Activated CD4-positive, alpha-beta T cell treated with anti-CD3 and anti-CD28 coated beads for 36 hours (primary cell): ENCODE data around the gene GUCA2B. TPM values are rescaled to one million over a fixed set of nuclear protein-coding genes. Genes with fewer than 3 reads are reported as not detected.

Experiments
- ATAC-seq: fragments of 200-7000 bp; cut with Tn5 transposase; one replicate; pipeline ENCODE4 v1.10.0; 2021; ENCODE audit warnings: mild to moderate bottlenecking, moderate library complexity
- CTCF ChIA-PET: fragments of 350-600 bp; sonication (Branson Sonifier 250); formaldehyde crosslinking; loops from one replicate; lab custom pipeline; 2021; ENCODE audit warnings: antibody characterized with exemption; lab: Charles Lee
- POLR2A ChIA-PET: fragments of 350-600 bp; sonication (Branson Sonifier 250); formaldehyde crosslinking; loops from one replicate; lab custom pipeline; 2021; ENCODE audit warnings: antibody characterized with exemption, inconsistent platforms; lab: Charles Lee
- DNase-seq: peaks from one replicate; pipeline ENCODE4 v3.0.0-alpha.2; 2020
- H3K27ac Mint-ChIP-seq: one replicate; pipeline ENCODE4 v1.8.0; 2021; ENCODE audit warnings: mixed read lengths
- H3K27me3 Mint-ChIP-seq: one replicate; pipeline ENCODE4 v1.8.0; 2021; ENCODE audit warnings: mixed read lengths
- H3K36me3 Mint-ChIP-seq: one replicate; pipeline ENCODE4 v1.8.0; 2021; ENCODE audit warnings: low read depth, mixed read lengths
- H3K4me1 Mint-ChIP-seq: one replicate; pipeline ENCODE4 v1.8.0; 2021; ENCODE audit warnings: mixed read lengths
- H3K4me3 Mint-ChIP-seq: one replicate; pipeline ENCODE4 v1.8.0; 2021; ENCODE audit warnings: mild to moderate bottlenecking, moderate library complexity, mixed read lengths
- H3K9me3 Mint-ChIP-seq: one replicate; pipeline ENCODE4 v1.8.0; 2021; ENCODE audit warnings: low read depth, mixed read lengths
- intact Hi-C, 2 experiments: fragments of 100-400 bp; cut with DNase I in 1 of 2; cut with micrococcal nuclease in 1 of 2; formaldehyde crosslinking; loops; one replicate each; pipeline versions ENCODE4 v1.14.2 to v1.15.1; 2022 to 2024; cut with DNase I, micrococcal nuclease
- total RNA-seq, 2 experiments: library from RNA; stranded (reverse); gene quantifications; one replicate each; pipeline ENCODE4 v1.2.3, GENCODE V29; 2021

Gene GUCA2B
- total RNA-seq, 2 experiments from 2014 or later = not detected

GRCh38 chr1:42130061-42130660 is 23.0 kb upstream of the GUCA2B start:
- peaks cover 6% of the 10 kb centered on the region for H3K27me3 Mint-ChIP-seq
- no peak for DNase-seq
- CTCF ChIA-PET = no interaction called here
- no peaks in the 10 kb centered on the region for H3K36me3 Mint-ChIP-seq
- intact Hi-C loops = no loop called here
- H3K4me3 Mint-ChIP-seq = no peak overlapping the region
- no peaks in the 10 kb centered on the region for H3K9me3 Mint-ChIP-seq
- H3K27ac Mint-ChIP-seq = no peak overlapping the region
- ATAC-seq = no peak
- POLR2A ChIA-PET = no interaction called here
- H3K4me1 Mint-ChIP-seq = no peaks in the 10 kb centered on the region

GRCh38 chr1:42133390-42133789 is 19.8 kb upstream of the GUCA2B start:
- ChIA-PET POLR2A (no interaction called here), CTCF (interaction anchor here (0.8 kb wide), 1 partner anchor 560 kb away, joined by 3 read pairs; no protein-coding TSS in a partner anchor)
- Mint-ChIP-seq H3K27ac (no peak overlapping the region), H3K9me3 (no peaks in the 10 kb centered on the region), H3K4me1 (no peaks in the 10 kb centered on the region), H3K27me3 (peaks cover 3% of the 10 kb centered on the region), H3K36me3 (no peaks in the 10 kb centered on the region), H3K4me3 (no peak overlapping the region)
- ATAC-seq (no peak), DNase-seq (no peak)
- intact Hi-C loops = no loop called here

- H3K27ac Mint-ChIP-seq = no peak overlapping the region
- intact Hi-C loops = no loop called here
- no peaks in the 10 kb centered on the region for H3K4me1 Mint-ChIP-seq
- ChIA-PET POLR2A (no interaction called here), CTCF (no interaction called here)
- H3K36me3 Mint-ChIP-seq = no peaks in the 10 kb centered on the region
- no peak for DNase-seq
- ATAC-seq = no peak
- H3K27me3 Mint-ChIP-seq = peaks cover 3% of the 10 kb centered on the region
- no peak overlapping the region for H3K4me3 Mint-ChIP-seq
- no peaks in the 10 kb centered on the region for H3K9me3 Mint-ChIP-seq
Observed at GRCh38 chr1:42133809-42134526, 19.2 kb upstream of the GUCA2B start.

- Mint-ChIP-seq H3K27me3 (no peaks in the 10 kb centered on the region), H3K9me3 (no peaks in the 10 kb centered on the region), H3K27ac (no peak overlapping the region), H3K36me3 (no peaks in the 10 kb centered on the region), H3K4me3 (no peak overlapping the region), H3K4me1 (no peaks in the 10 kb centered on the region)
- ATAC-seq (no peak), DNase-seq (no peak)
- intact Hi-C loops = no loop called here
- POLR2A ChIA-PET = no interaction called here
- CTCF ChIA-PET = interaction anchor here (1.4 kb wide), 1 partner anchor 12 kb away, joined by 4 read pairs; no protein-coding TSS in a partner anchor
Observed at GRCh38 chr1:42135426-42135825, 17.8 kb upstream of the GUCA2B start.

- H3K4me1 Mint-ChIP-seq = no peaks in the 10 kb centered on the region
- DNase-seq (no peak), ATAC-seq (no peak)
- no peaks in the 10 kb centered on the region for H3K36me3 Mint-ChIP-seq
- POLR2A ChIA-PET = interaction anchor here (0.7 kb wide), 1 partner anchor 422 kb away, joined by 3 read pairs; no protein-coding TSS in a partner anchor
- CTCF ChIA-PET = interaction anchor here (1.4 kb wide), 1 partner anchor 11 kb away, joined by 4 read pairs; no protein-coding TSS in a partner anchor
- intact Hi-C loops = no loop called here
- no peak overlapping the region for H3K27ac Mint-ChIP-seq
- no peaks in the 10 kb centered on the region for H3K9me3 Mint-ChIP-seq
- no peaks in the 10 kb centered on the region for H3K27me3 Mint-ChIP-seq
- no peak overlapping the region for H3K4me3 Mint-ChIP-seq
Observed at GRCh38 chr1:42136466-42136865, 16.7 kb upstream of the GUCA2B start.

- ATAC-seq = no peak
- ChIA-PET CTCF (interaction anchor here (0.6 to 1.2 kb wide), 3 partner anchors 12 to 36 kb away, joined by 3 to 5 read pairs (median 4); no protein-coding TSS in a partner anchor), POLR2A (no interaction called here)
- Mint-ChIP-seq H3K27me3 (peaks cover 4% of the 10 kb centered on the region), H3K4me1 (no peaks in the 10 kb centered on the region), H3K4me3 (no peak overlapping the region), H3K27ac (no peak overlapping the region), H3K36me3 (no peaks in the 10 kb centered on the region), H3K9me3 (no peaks in the 10 kb centered on the region)
- no peak for DNase-seq
- intact Hi-C loops = no loop called here
Observed at GRCh38 chr1:42137766-42138165, 15.4 kb upstream of the GUCA2B start.

GRCh38 chr1:42138586-42138985 is 14.6 kb upstream of the GUCA2B start:
- intact Hi-C loops = no loop called here
- no peaks in the 10 kb centered on the region for H3K36me3 Mint-ChIP-seq
- no peak overlapping the region for H3K4me3 Mint-ChIP-seq
- H3K4me1 Mint-ChIP-seq = peaks cover 6% of the 10 kb centered on the region
- no peaks in the 10 kb centered on the region for H3K9me3 Mint-ChIP-seq
- CTCF ChIA-PET = interaction anchor here (1.0 to 1.2 kb wide), 2 partner anchors 11 to 35 kb away, joined by 4 to 5 read pairs; no protein-coding TSS in a partner anchor
- H3K27me3 Mint-ChIP-seq = peaks cover 4% of the 10 kb centered on the region
- DNase-seq = no peak
- POLR2A ChIA-PET = no interaction called here
- no peak overlapping the region for H3K27ac Mint-ChIP-seq
- no peak for ATAC-seq

- POLR2A ChIA-PET = no interaction called here
- no peaks in the 10 kb centered on the region for H3K36me3 Mint-ChIP-seq
- CTCF ChIA-PET = no interaction called here
- H3K4me1 Mint-ChIP-seq = peaks cover 7% of the 10 kb centered on the region
- intact Hi-C loops = no loop called here
- H3K27me3 Mint-ChIP-seq = peaks cover 4% of the 10 kb centered on the region
- no peaks in the 10 kb centered on the region for H3K9me3 Mint-ChIP-seq
- H3K27ac Mint-ChIP-seq = no peak overlapping the region
- ATAC-seq (no peak), DNase-seq (no peak)
- no peak overlapping the region for H3K4me3 Mint-ChIP-seq
Observed at GRCh38 chr1:42139444-42139843, 13.8 kb upstream of the GUCA2B start.

GRCh38 chr1:42140191-42140590 is 13.0 kb upstream of the GUCA2B start:
- H3K27me3 Mint-ChIP-seq = peaks cover 4% of the 10 kb centered on the region
- no peaks in the 10 kb centered on the region for H3K36me3 Mint-ChIP-seq
- no peaks in the 10 kb centered on the region for H3K9me3 Mint-ChIP-seq
- no peak overlapping the region for H3K27ac Mint-ChIP-seq
- H3K4me1 Mint-ChIP-seq = peaks cover 7% of the 10 kb centered on the region
- ATAC-seq (no peak), DNase-seq (no peak)
- intact Hi-C loops = loop anchor here in 1 of 2 experiments (10.0 kb wide), 1 partner anchor 435 kb away; no protein-coding TSS in a partner anchor
- no peak overlapping the region for H3K4me3 Mint-ChIP-seq
- ChIA-PET CTCF (interaction anchor here (0.6 kb wide), 1 partner anchor 282 kb away, joined by 3 read pairs; no protein-coding TSS in a partner anchor), POLR2A (no interaction called here)

GRCh38 chr1:42141978-42142377 is 11.2 kb upstream of the GUCA2B start:
- H3K27me3 Mint-ChIP-seq = peaks cover 6% of the 10 kb centered on the region
- no peak overlapping the region for H3K27ac Mint-ChIP-seq
- ChIA-PET CTCF (interaction anchor here (0.7 kb wide), 1 partner anchor 552 kb away, joined by 3 read pairs; no protein-coding TSS in a partner anchor), POLR2A (no interaction called here)
- intact Hi-C loops = loop anchor here in 1 of 2 experiments (10.0 kb wide), 1 partner anchor 433 kb away; no protein-coding TSS in a partner anchor
- H3K4me3 Mint-ChIP-seq = no peak overlapping the region
- H3K4me1 Mint-ChIP-seq = peaks cover 7% of the 10 kb centered on the region
- no peaks in the 10 kb centered on the region for H3K9me3 Mint-ChIP-seq
- no peak for DNase-seq
- no peaks in the 10 kb centered on the region for H3K36me3 Mint-ChIP-seq
- ATAC-seq = no peak

- Mint-ChIP-seq H3K27me3 (peaks cover 6% of the 10 kb centered on the region), H3K4me1 (peaks cover 7% of the 10 kb centered on the region), H3K4me3 (no peak overlapping the region), H3K9me3 (no peaks in the 10 kb centered on the region), H3K36me3 (no peaks in the 10 kb centered on the region), H3K27ac (no peak overlapping the region)
- ATAC-seq (peak; percentile 53), DNase-seq (no peak)
- intact Hi-C loops = loop anchor here in 1 of 2 experiments (10.0 kb wide), 1 partner anchor 432 kb away; no protein-coding TSS in a partner anchor
- ChIA-PET CTCF (interaction anchor here (1.0 kb wide), 1 partner anchor 628 kb away, joined by 3 read pairs; no protein-coding TSS in a partner anchor), POLR2A (no interaction called here)
Observed at GRCh38 chr1:42142894-42143675, 10.1 kb upstream of the GUCA2B start.
